HCT116 (cell line): ENCODE results near the gene CMTM8.

Source experiments
- CBX3 ChIP-seq: IDR thresholded peaks from 2 replicates; pipeline ENCODE4 v1.6.1; 2012; ENCODE audit warnings: low read depth
- CEBPB ChIP-seq: IDR thresholded peaks from 2 replicates; pipeline ENCODE4 v1.6.1; 2012; ENCODE audit warnings: low read depth
- ELF1 ChIP-seq: IDR thresholded peaks from 2 replicates; pipeline ENCODE4 v1.6.1; 2012; ENCODE audit warnings: low read depth, borderline replicate concordance
- EZH2 ChIP-seq: fragments of 200-600 bp; sonication (generic); IDR thresholded peaks from 2 replicates; pipeline ENCODE4 v1.6.1; 2017; ENCODE audit warnings: antibody characterized with exemption, mixed run types
- JUND ChIP-seq: IDR thresholded peaks from 2 replicates; pipeline ENCODE4 v1.6.1; 2012
- POLR2A ChIP-seq: IDR thresholded peaks from 2 replicates; pipeline ENCODE4 v1.7.0; 2011; ENCODE audit warnings: borderline replicate concordance; ENCODE audit not compliant: insufficient read depth, insufficient read length; ENCODE audit errors: extremely low read depth
- POLR2AphosphoS5 ChIP-seq: IDR thresholded peaks from 2 replicates; pipeline ENCODE4 v1.6.1; 2011; ENCODE audit warnings: mild to moderate bottlenecking, low read depth, low read length, moderate library complexity
- SRF ChIP-seq: IDR thresholded peaks from 2 replicates; pipeline ENCODE4 v1.6.1; 2012; ENCODE audit warnings: low read depth
- YY1 ChIP-seq: IDR thresholded peaks from 2 replicates; pipeline ENCODE4 v1.6.1; 2011; ENCODE audit warnings: low read length, low read depth, moderate library complexity, mild to moderate bottlenecking; ENCODE audit not compliant: insufficient replicate concordance; ENCODE audit errors: extremely low read depth
- TF ChIP-seq, protein P1 (sequence below), 3 experiments: fragments of 200-600 bp in 1 of 3; sonication (generic) in 1 of 3; IDR thresholded peaks in 2 of 3; conservative IDR thresholded peaks in 1 of 3; 2 replicates each; pipeline ENCODE4 v1.5.1; 2012 to 2017; ENCODE audit warnings: low read depth in 2 of 3, low read length in 2 of 3, antibody characterized with exemption in 1 of 3, borderline replicate concordance in 1 of 3, control low read depth in 1 of 3, mild to moderate bottlenecking in 1 of 3, mixed read lengths in 1 of 3, mixed run types in 1 of 3, moderate library complexity in 1 of 3; ENCODE audit not compliant: insufficient read depth in 1 of 3
- TF ChIP-seq, protein P2 (sequence below): IDR thresholded peaks from 2 replicates; pipeline ENCODE4 v1.6.1; 2012
- TF ChIP-seq, protein P3 (sequence below): IDR thresholded peaks from 2 replicates; pipeline ENCODE4 v1.6.1; 2012

DNA sequence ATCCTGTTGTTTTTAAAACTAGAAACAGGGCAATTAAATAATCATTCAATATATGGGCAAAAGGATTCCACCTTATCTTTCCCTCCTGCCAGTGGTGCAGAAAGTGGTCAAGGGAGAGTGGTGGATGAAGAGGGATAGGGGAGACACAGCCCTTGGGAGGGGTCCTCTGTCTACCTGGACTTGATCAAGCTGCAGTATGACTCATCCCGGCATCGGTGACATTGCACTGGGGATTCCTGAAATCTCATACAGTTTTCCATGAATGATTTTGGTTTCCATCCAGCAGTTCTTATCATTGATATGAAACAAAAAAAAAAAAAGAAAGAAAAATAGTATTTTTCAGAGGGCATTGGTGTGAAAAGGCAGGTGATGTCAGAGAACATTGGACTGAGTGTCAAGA, 62.9 kb downstream of the CMTM8 start:
- TF ChIP-seq, protein P1, sequence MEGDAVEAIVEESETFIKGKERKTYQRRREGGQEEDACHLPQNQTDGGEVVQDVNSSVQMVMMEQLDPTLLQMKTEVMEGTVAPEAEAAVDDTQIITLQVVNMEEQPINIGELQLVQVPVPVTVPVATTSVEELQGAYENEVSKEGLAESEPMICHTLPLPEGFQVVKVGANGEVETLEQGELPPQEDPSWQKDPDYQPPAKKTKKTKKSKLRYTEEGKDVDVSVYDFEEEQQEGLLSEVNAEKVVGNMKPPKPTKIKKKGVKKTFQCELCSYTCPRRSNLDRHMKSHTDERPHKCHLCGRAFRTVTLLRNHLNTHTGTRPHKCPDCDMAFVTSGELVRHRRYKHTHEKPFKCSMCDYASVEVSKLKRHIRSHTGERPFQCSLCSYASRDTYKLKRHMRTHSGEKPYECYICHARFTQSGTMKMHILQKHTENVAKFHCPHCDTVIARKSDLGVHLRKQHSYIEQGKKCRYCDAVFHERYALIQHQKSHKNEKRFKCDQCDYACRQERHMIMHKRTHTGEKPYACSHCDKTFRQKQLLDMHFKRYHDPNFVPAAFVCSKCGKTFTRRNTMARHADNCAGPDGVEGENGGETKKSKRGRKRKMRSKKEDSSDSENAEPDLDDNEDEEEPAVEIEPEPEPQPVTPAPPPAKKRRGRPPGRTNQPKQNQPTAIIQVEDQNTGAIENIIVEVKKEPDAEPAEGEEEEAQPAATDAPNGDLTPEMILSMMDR (IDR thresholded peaks at IDR 0.05 in 2 of 3, conservative IDR thresholded peaks at IDR 0.05 in 1 of 3; ENCODE audit: borderline replicate concordance in 1 of 3, insufficient read depth in 1 of 3, low read depth in 2 of 3, low read length in 2 of 3): no peak
- no peak for TF ChIP-seq EZH2
- TF ChIP-seq, protein P2, sequence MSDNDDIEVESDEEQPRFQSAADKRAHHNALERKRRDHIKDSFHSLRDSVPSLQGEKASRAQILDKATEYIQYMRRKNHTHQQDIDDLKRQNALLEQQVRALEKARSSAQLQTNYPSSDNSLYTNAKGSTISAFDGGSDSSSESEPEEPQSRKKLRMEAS: no peak
- TF ChIP-seq, protein P3, sequence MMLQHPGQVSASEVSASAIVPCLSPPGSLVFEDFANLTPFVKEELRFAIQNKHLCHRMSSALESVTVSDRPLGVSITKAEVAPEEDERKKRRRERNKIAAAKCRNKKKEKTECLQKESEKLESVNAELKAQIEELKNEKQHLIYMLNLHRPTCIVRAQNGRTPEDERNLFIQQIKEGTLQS: no peak
- no peak for TF ChIP-seq CEBPB
- TF ChIP-seq POLR2A: no peak
- no peak for TF ChIP-seq JUND
- TF ChIP-seq CBX3: no peak
- no peak for TF ChIP-seq POLR2AphosphoS5
- TF ChIP-seq SRF: no peak
- no peak for TF ChIP-seq YY1
- no peak for TF ChIP-seq ELF1
